Liver (tissue), 9 donors: ENCODE measurements around the gene ANKRD49. TPM values are rescaled to one million over a fixed set of nuclear protein-coding genes. Genes with fewer than 3 reads are reported as not detected.

Source experiments
- DNase-seq: peaks from one replicate; pipeline ENCODE4 v3.0.0-alpha.2; 2017; ENCODE audit warnings: low spot score
- H3K27ac ChIP-seq, 2 donors: one replicate each; pipeline ENCODE4 v1.7.0; 2013; ENCODE audit warnings: inconsistent platforms in 2 of 2, low read length in 2 of 2, control low read depth in 1 of 2, low read depth in 1 of 2, mild to moderate bottlenecking in 1 of 2
- H3K27me3 ChIP-seq, 4 donors: one replicate each; pipeline versions ENCODE4 v1.6.1 to v1.7.0; 2013; ENCODE audit warnings: low read length in 3 of 4, inconsistent platforms in 1 of 4, mild to moderate bottlenecking in 1 of 4, moderate library complexity in 1 of 4; ENCODE audit not compliant: control insufficient read depth in 4 of 4, insufficient read depth in 4 of 4
- H3K36me3 ChIP-seq, 4 donors: one replicate each; pipeline versions ENCODE4 v1.6.1 to v1.7.0; 2013; ENCODE audit warnings: low read length in 3 of 4, mild to moderate bottlenecking in 3 of 4, low read depth in 1 of 4, moderate library complexity in 1 of 4; ENCODE audit not compliant: control insufficient read depth in 4 of 4, insufficient read depth in 3 of 4
- H3K4me1 ChIP-seq, 4 donors: one replicate each; pipeline versions ENCODE4 v1.6.1 to v1.7.0; 2013; ENCODE audit warnings: low read length in 3 of 4, mild to moderate bottlenecking in 3 of 4, moderate library complexity in 1 of 4; ENCODE audit not compliant: control insufficient read depth in 4 of 4, insufficient read depth in 4 of 4
- H3K4me3 ChIP-seq, 3 donors: one replicate each; pipeline versions ENCODE4 v1.6.1 to v1.7.0; 2013; ENCODE audit warnings: low read length in 3 of 3, control low read depth in 1 of 3, low read depth in 1 of 3, mild to moderate bottlenecking in 1 of 3
- H3K9ac ChIP-seq, 2 donors: one replicate each; pipeline ENCODE4 v1.7.0; 2013; ENCODE audit warnings: low read length in 2 of 2, mild to moderate bottlenecking in 2 of 2, moderate library complexity in 2 of 2, control low read depth in 1 of 2, low read depth in 1 of 2
- H3K9me3 ChIP-seq, 4 donors: one replicate each; pipeline versions ENCODE4 v1.6.1 to v1.7.0; 2013; ENCODE audit warnings: low read length in 3 of 4; ENCODE audit not compliant: control insufficient read depth in 4 of 4
- ATF3 ChIP-seq: IDR thresholded peaks from 2 replicates; pipeline ENCODE4 v1.6.1; 2016; ENCODE audit warnings: antibody characterized with exemption
- CTCF ChIP-seq: fragments of 150-350 bp; IDR thresholded peaks from 2 replicates; pipeline ENCODE4 v1.5.1; 2017; ENCODE audit warnings: improper control_type of control experiment, low read depth, low read length; ENCODE audit not compliant: missing input control
- FOXA1 ChIP-seq: IDR thresholded peaks from 2 replicates; pipeline ENCODE4 v1.6.1; 2016; ENCODE audit warnings: antibody characterized with exemption
- HNF4G ChIP-seq: IDR thresholded peaks from 2 replicates; pipeline ENCODE4 v1.6.1; 2016; ENCODE audit warnings: antibody characterized with exemption
- JUND ChIP-seq, 2 donors: IDR thresholded peaks; 2 replicates each; pipeline ENCODE4 v1.6.1; 2016; ENCODE audit warnings: antibody characterized with exemption in 2 of 2
- MAX ChIP-seq: IDR thresholded peaks from 2 replicates; pipeline ENCODE4 v1.6.1; 2016; ENCODE audit warnings: antibody characterized with exemption
- RAD21 ChIP-seq, 2 donors: IDR thresholded peaks; 2 replicates each; pipeline ENCODE4 v1.6.1; 2016; ENCODE audit warnings: antibody characterized with exemption in 2 of 2, mild to moderate bottlenecking in 2 of 2
- REST ChIP-seq: IDR thresholded peaks from 2 replicates; pipeline ENCODE4 v1.6.1; 2016; ENCODE audit warnings: antibody characterized with exemption, mild to moderate bottlenecking
- SP1 ChIP-seq: IDR thresholded peaks from 2 replicates; pipeline ENCODE4 v1.6.1; 2018; ENCODE audit warnings: antibody characterized with exemption, mild to moderate bottlenecking
- TAF1 ChIP-seq: conservative IDR thresholded peaks from 2 replicates; pipeline ENCODE4 v1.6.1; 2016; ENCODE audit warnings: antibody characterized with exemption, mild to moderate bottlenecking
- ZBTB33 ChIP-seq: IDR thresholded peaks from 2 replicates; pipeline ENCODE4 v1.6.1; 2016; ENCODE audit warnings: antibody characterized with exemption
- WGBS: extraction: QIAGEN DNeasy Blood & Tissue Kit; methylation state at CpG from one replicate; pipeline ENCODE4 v1.1.7; 2013; 5-methylcytosine and 5-hydroxymethylcytosine counted together
- polyA plus RNA-seq, 2 donors: library from polyadenylated mRNA; stranded (reverse) in 1 of 2; unstranded in 1 of 2; fragments of 200-250 nt in 1 of 2; fragments of >200 nt in 1 of 2; fragmentation: Nextera tagmentation in 1 of 2; extraction: Ambion mirVana in 1 of 2; gene quantifications; one replicate each; pipeline versions ENCODE4 v1.2.1 to v1.2.3, GENCODE V29; 2013 to 2015
- total RNA-seq, 2 donors: library from RNA; depleted of rRNA; stranded (reverse); fragments of >200 nt; gene quantifications; one replicate each; pipeline ENCODE4 v1.2.3, GENCODE V29; 2014
- donor health status: healthy.
- donor health status: healthy.
- donor health status: healthy.
- donor health status: healthy.
- donor health status: healthy.

The ANKRD49 gene
- total and polyA plus RNA-seq, 4 donors, result 5.4 to 12.3 (median 9.8) TPM

GRCh38 chr11:94518300-94518699 lies 24.5 kb downstream of the ANKRD49 start:
- Histone ChIP-seq H3K9me3 (no peaks in the 10 kb centered on the region), H3K27me3 (no peaks in the 10 kb centered on the region), H3K27ac (no peak overlapping the region), H3K36me3 (no peaks in the 10 kb centered on the region), H3K4me1 (peaks cover 0 to 6% (median 1%) of the 10 kb centered on the region in 4 donors), H3K4me3 (no peak overlapping the region), H3K9ac (no peak overlapping the region)
- no peak for TF ChIP-seq ATF3
- 64% methylated on average over 4 of the region's 4 CpGs for WGBS
- DNase-seq, result no peak

GRCh38 chr11:94519478-94520084 lies 25.8 kb downstream of the ANKRD49 start:
- H3K9me3 ChIP-seq, result no peaks in the 10 kb centered on the region
- no peaks in the 10 kb centered on the region for H3K36me3 ChIP-seq
- H3K9ac ChIP-seq, result no peak overlapping the region
- WGBS, result 6% methylated on average over 5 of the region's 5 CpGs
- no peak overlapping the region for H3K4me3 ChIP-seq
- no peak overlapping the region for H3K27ac ChIP-seq
- TF ChIP-seq MAX (no peak), JUND (IDR thresholded peaks at IDR 0.05) (no peak), TAF1 (no peak), RAD21 (IDR thresholded peaks at IDR 0.05) (peak; percentile 71 to 77), CTCF (peak; percentile 56), ZBTB33 (no peak), ATF3 (no peak), HNF4G (no peak), SP1 (no peak), FOXA1 (no peak), REST (no peak)
- H3K4me1 ChIP-seq, result peaks cover 0 to 3% (median 0%) of the 10 kb centered on the region in 4 donors
- DNase-seq, result no peak
- no peaks in the 10 kb centered on the region for H3K27me3 ChIP-seq
